Measurements from ENCODE around the gene NPBWR2.
"Not testable (repeated sequence)": the region's sequence is repeated elsewhere in the genome, so short reads cannot be mapped to it uniquely, and the experiment has no call there.

NPBWR2 gene

DNA sequence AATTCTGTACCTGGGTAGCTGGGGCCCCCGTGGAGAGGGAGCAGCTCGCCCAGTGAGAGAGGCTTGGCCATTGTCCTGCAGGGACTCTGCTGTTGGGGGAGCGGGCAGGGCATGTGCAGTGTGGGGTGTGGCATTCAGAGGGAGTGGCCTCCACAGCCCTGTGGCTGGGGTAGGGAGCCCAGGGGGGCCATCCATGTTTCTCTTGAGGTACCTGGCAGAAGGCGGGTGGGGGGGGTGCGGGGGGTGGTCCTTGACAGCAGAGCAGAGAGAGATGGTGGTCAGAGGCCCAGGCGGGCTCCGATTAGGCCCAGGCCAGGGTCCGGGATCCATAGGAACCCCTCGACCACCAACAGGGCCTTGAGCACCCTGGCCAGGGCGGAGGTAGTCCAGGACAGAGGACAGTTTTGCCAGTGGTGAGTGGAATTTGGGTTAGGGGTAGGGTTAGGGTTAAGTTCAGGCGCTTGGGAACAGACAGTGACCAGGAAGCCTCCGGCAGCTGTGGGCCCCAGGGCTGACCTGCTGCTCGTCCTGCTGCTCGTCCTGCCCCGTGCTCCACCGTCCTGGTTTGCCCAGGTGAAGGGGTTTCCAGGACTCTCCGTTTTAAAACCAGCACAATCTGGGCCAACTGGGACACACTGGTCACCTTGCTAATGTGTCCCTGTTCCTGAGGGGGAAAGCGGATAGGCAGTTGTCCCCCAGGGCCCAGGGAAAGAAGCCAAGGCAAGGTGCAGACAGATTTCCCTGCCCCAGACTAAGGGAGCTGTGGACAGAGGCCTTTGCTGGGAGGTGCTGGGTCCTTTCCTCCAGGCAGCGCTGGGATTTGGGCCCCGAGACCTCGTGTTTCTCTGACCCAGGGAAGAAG is 32.1 kb upstream of the NPBWR2 start:
- H3K79me2 ChIP-seq (ENCODE audit: control insufficient read depth, insufficient read depth, low read length) = no peaks in the 10 kb centered on the region
- H3K9ac ChIP-seq (ENCODE audit: low read length) = no peak overlapping the region
- no peak overlapping the region for H2AK5ac ChIP-seq (ENCODE audit: low read length)
- no peaks in the 10 kb centered on the region for H3K27me3 ChIP-seq (ENCODE audit: insufficient read depth, low read length, poor library complexity)
- no peak overlapping the region for H3K56ac ChIP-seq (ENCODE audit: low read length)
- no peak overlapping the region for H4K5ac ChIP-seq (ENCODE audit: low read length)
- H3K4me3 ChIP-seq (ENCODE audit: low read length) = no peak overlapping the region
- H3K23ac ChIP-seq (ENCODE audit: low read length) = no peak overlapping the region
- no peak overlapping the region for H3K27ac ChIP-seq (ENCODE audit: low read depth, low read length)
- WGBS (ENCODE audit: extremely low coverage, insufficient coverage, low lambda C conversion rate) = no CpG with 5 or more reads among the region's 21 CpGs
- H4K8ac ChIP-seq (ENCODE audit: low read depth, low read length) = no peak overlapping the region
- H2BK5ac ChIP-seq (ENCODE audit: low read length) = no peak overlapping the region
- no peak overlapping the region for H3K18ac ChIP-seq (ENCODE audit: low read length)
- H3K79me1 ChIP-seq (ENCODE audit: low read length) = no peaks in the 10 kb centered on the region
- no peak overlapping the region for H3K4me2 ChIP-seq (ENCODE audit: low read length)
- no peak for DNase-seq
- no peaks in the 10 kb centered on the region for H3K36me3 ChIP-seq (ENCODE audit: control insufficient read depth, insufficient read depth, low read length)
- H2BK120ac ChIP-seq (ENCODE audit: low read depth, low read length) = no peak overlapping the region
- H3K4me1 ChIP-seq (ENCODE audit: control insufficient read depth, low read depth, low read length) = no peaks in the 10 kb centered on the region
- H3K4ac ChIP-seq (ENCODE audit: low read depth, low read length) = no peak overlapping the region
- no peak overlapping the region for H2BK15ac ChIP-seq (replicated peaks; ENCODE audit: low read depth)

DNA sequence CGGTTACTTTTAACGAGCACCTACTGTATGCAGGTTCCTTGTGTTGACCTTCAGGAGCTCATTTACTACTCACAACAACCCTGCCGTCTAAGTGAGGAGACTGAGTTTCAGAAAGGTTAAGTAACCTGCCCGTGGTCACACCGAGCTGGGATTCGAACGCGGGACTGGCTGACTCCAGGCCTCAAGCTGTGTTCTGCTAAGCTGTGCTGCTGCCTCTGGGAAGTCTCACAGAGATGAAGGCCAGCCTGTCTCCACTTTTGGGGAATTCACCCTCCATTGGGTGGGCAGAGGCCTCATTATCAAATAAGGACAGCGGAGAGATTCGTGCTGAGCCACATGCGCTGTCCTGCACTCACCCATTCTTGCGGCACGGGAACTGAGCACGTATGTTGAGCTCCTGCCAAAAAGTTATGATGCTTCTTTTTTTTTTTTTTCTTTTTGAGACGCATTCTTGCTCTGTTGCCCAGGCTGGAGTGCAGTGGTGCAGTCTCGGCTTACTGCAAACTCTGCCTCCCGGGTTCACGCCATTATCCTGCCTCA is 31.0 kb upstream of the NPBWR2 start:
- Histone ChIP-seq H2BK15ac (replicated peaks; ENCODE audit: low read depth) (no peak overlapping the region), H3K4ac (ENCODE audit: low read depth, low read length) (no peak overlapping the region), H4K5ac (ENCODE audit: low read length) (no peak overlapping the region), H3K23ac (ENCODE audit: low read length) (no peak overlapping the region), H3K27ac (ENCODE audit: low read depth, low read length) (no peak overlapping the region), H3K36me3 (ENCODE audit: control insufficient read depth, insufficient read depth, low read length) (no peaks in the 10 kb centered on the region), H4K8ac (ENCODE audit: low read depth, low read length) (no peak overlapping the region), H3K79me1 (ENCODE audit: low read length) (no peaks in the 10 kb centered on the region), H2BK120ac (ENCODE audit: low read depth, low read length) (no peak overlapping the region), H3K56ac (ENCODE audit: low read length) (no peak overlapping the region), H3K9ac (ENCODE audit: low read length) (no peak overlapping the region), H3K79me2 (ENCODE audit: control insufficient read depth, insufficient read depth, low read length) (no peaks in the 10 kb centered on the region), H3K4me1 (ENCODE audit: control insufficient read depth, low read depth, low read length) (no peaks in the 10 kb centered on the region), H3K4me3 (ENCODE audit: low read length) (no peak overlapping the region), H2AK5ac (ENCODE audit: low read length) (no peak overlapping the region), H2BK5ac (ENCODE audit: low read length) (no peak overlapping the region), H3K4me2 (ENCODE audit: low read length) (no peak overlapping the region), H3K18ac (ENCODE audit: low read length) (no peak overlapping the region), H3K27me3 (ENCODE audit: insufficient read depth, low read length, poor library complexity) (no peaks in the 10 kb centered on the region)
- no CpG with 5 or more reads among the region's 18 CpGs for WGBS (ENCODE audit: extremely low coverage, insufficient coverage, low lambda C conversion rate)
- no peak for DNase-seq

DNA sequence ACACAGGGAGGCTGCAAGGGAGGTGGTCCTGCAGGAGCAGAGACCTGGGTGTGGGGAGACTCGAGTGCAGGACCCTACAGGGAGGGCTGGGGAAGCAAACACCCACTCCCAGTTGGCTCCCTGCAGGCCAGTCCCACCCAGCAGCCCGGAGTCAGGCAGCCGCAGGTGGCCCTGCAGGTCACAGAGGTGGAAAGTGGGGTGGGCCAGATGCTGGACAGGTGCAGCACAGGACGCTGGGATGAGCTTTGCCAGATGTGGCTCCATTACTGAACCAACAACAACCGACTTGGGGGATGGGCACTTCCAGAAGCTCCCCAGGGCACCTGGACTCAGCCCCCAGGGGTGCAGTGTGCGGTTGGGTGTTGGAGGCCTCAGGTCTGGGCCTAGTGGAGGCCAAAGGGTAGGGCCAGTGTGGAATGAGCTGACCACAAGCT is 30.2 kb upstream of the NPBWR2 start:
- no peak overlapping the region for H2AK5ac ChIP-seq (ENCODE audit: low read length)
- no peak overlapping the region for H4K5ac ChIP-seq (ENCODE audit: low read length)
- no peaks in the 10 kb centered on the region for H3K36me3 ChIP-seq (ENCODE audit: control insufficient read depth, insufficient read depth, low read length)
- no peaks in the 10 kb centered on the region for H3K79me2 ChIP-seq (ENCODE audit: control insufficient read depth, insufficient read depth, low read length)
- H2BK5ac ChIP-seq (ENCODE audit: low read length) = no peak overlapping the region
- no peak overlapping the region for H3K27ac ChIP-seq (ENCODE audit: low read depth, low read length)
- no peak overlapping the region for H3K9ac ChIP-seq (ENCODE audit: low read length)
- H3K4me3 ChIP-seq (ENCODE audit: low read length) = no peak overlapping the region
- H2BK120ac ChIP-seq (ENCODE audit: low read depth, low read length) = no peak overlapping the region
- no CpG with 5 or more reads among the region's 6 CpGs for WGBS (ENCODE audit: extremely low coverage, insufficient coverage, low lambda C conversion rate)
- H3K4ac ChIP-seq (ENCODE audit: low read depth, low read length) = no peak overlapping the region
- H3K18ac ChIP-seq (ENCODE audit: low read length) = no peak overlapping the region
- H3K79me1 ChIP-seq (ENCODE audit: low read length) = no peaks in the 10 kb centered on the region
- H3K56ac ChIP-seq (ENCODE audit: low read length) = no peak overlapping the region
- no peak overlapping the region for H3K4me2 ChIP-seq (ENCODE audit: low read length)
- no peak overlapping the region for H3K23ac ChIP-seq (ENCODE audit: low read length)
- H2BK15ac ChIP-seq (replicated peaks; ENCODE audit: low read depth) = no peak overlapping the region
- no peaks in the 10 kb centered on the region for H3K4me1 ChIP-seq (ENCODE audit: control insufficient read depth, low read depth, low read length)
- no peaks in the 10 kb centered on the region for H3K27me3 ChIP-seq (ENCODE audit: insufficient read depth, low read length, poor library complexity)
- DNase-seq = no peak
- H4K8ac ChIP-seq (ENCODE audit: low read depth, low read length) = no peak overlapping the region

DNA sequence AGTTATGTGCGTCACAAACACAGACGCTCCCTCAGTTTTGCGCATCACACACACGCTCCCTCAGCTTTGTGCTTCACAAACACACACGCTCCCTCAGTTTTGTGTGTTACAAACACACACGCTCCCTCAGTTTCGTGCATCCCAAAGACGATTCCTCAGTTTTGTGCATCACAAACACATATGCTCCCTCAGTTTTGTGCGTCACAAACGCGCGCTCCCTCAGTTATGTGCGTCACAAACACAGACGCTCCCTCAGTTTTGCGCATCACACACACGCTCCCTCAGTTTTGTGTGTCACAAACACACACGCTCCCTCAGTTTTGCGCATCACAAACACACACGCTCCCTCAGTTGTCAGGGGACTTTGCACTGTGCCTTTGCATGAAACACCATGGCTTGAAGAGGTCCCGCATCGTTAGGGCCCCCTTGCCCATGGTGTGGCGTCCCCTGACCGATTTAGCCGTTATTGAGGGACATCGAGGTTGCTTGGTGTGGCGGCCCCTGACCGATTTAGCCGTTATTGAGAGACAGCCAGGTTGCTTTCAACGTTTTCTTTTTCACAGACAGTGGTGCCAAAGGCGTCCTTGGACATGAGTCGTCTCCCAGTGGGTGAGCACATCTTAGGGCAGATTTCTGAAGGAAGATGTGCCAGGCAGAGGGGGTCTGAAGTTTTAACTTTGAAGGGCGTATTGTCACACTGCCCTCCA is 28.8 kb upstream of the NPBWR2 start:
- Histone ChIP-seq H3K18ac (ENCODE audit: low read length) (no peak overlapping the region), H4K8ac (ENCODE audit: low read depth, low read length) (no peak overlapping the region), H3K4me2 (ENCODE audit: low read length) (no peak overlapping the region), H3K23ac (ENCODE audit: low read length) (no peak overlapping the region), H3K4me1 (ENCODE audit: control insufficient read depth, low read depth, low read length) (no peaks in the 10 kb centered on the region), H2BK15ac (replicated peaks; ENCODE audit: low read depth) (no peak overlapping the region), H3K79me2 (ENCODE audit: control insufficient read depth, insufficient read depth, low read length) (no peaks in the 10 kb centered on the region), H3K79me1 (ENCODE audit: low read length) (no peaks in the 10 kb centered on the region), H3K56ac (ENCODE audit: low read length) (no peak overlapping the region), H3K4ac (ENCODE audit: low read depth, low read length) (no peak overlapping the region), H2BK5ac (ENCODE audit: low read length) (no peak overlapping the region), H2BK120ac (ENCODE audit: low read depth, low read length) (no peak overlapping the region), H4K5ac (ENCODE audit: low read length) (no peak overlapping the region), H2AK5ac (ENCODE audit: low read length) (no peak overlapping the region), H3K27me3 (ENCODE audit: insufficient read depth, low read length, poor library complexity) (no peaks in the 10 kb centered on the region), H3K9ac (ENCODE audit: low read length) (no peak overlapping the region), H3K36me3 (ENCODE audit: control insufficient read depth, insufficient read depth, low read length) (no peaks in the 10 kb centered on the region), H3K27ac (ENCODE audit: low read depth, low read length) (no peak overlapping the region), H3K4me3 (ENCODE audit: low read length) (no peak overlapping the region)
- DNase-seq = no peak
- WGBS (ENCODE audit: extremely low coverage, insufficient coverage, low lambda C conversion rate) = no CpG with 5 or more reads among the region's 32 CpGs

DNA sequence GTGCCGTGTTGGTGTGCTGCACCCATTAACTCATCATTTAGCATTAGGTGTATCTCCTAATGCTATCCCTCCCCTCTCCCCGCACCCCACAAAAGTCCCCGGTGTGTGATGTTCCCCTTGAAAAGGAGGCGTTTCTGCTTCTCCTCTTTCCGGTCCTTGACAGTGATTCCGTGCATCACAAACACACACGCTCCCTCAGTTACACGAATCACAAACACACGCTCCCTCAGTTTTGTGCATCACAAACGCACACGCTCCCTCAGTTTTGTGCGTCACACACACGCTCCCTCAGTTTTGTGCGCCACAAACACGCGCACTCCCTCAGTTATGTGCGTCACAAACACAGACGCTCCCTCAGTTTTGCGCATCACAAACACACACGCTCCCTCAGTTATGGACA is 27.4 kb upstream of the NPBWR2 start:
- not testable (repeated sequence) for H3K4me3 ChIP-seq (ENCODE audit: low read length); H3K4me2 ChIP-seq (ENCODE audit: low read length); H3K36me3 ChIP-seq (ENCODE audit: control insufficient read depth, insufficient read depth, low read length); H2BK15ac ChIP-seq (replicated peaks; ENCODE audit: low read depth); H2BK5ac ChIP-seq (ENCODE audit: low read length); H3K56ac ChIP-seq (ENCODE audit: low read length); H3K27me3 ChIP-seq (ENCODE audit: insufficient read depth, low read length, poor library complexity); H2BK120ac ChIP-seq (ENCODE audit: low read depth, low read length); H3K9ac ChIP-seq (ENCODE audit: low read length); H3K79me1 ChIP-seq (ENCODE audit: low read length); H4K5ac ChIP-seq (ENCODE audit: low read length); H3K27ac ChIP-seq (ENCODE audit: low read depth, low read length); H3K4me1 ChIP-seq (ENCODE audit: control insufficient read depth, low read depth, low read length); H2AK5ac ChIP-seq (ENCODE audit: low read length); H3K4ac ChIP-seq (ENCODE audit: low read depth, low read length); H4K8ac ChIP-seq (ENCODE audit: low read depth, low read length); H3K23ac ChIP-seq (ENCODE audit: low read length); H3K79me2 ChIP-seq (ENCODE audit: control insufficient read depth, insufficient read depth, low read length); DNase-seq; H3K18ac ChIP-seq (ENCODE audit: low read length)
- no CpG with 5 or more reads among the region's 20 CpGs for WGBS (ENCODE audit: extremely low coverage, insufficient coverage, low lambda C conversion rate)
